Measurements from ENCODE around the gene THTPA.
A peak's percentile ranks its signal among the peaks of the same experiment; 100 is the strongest.

THTPA gene

DNA sequence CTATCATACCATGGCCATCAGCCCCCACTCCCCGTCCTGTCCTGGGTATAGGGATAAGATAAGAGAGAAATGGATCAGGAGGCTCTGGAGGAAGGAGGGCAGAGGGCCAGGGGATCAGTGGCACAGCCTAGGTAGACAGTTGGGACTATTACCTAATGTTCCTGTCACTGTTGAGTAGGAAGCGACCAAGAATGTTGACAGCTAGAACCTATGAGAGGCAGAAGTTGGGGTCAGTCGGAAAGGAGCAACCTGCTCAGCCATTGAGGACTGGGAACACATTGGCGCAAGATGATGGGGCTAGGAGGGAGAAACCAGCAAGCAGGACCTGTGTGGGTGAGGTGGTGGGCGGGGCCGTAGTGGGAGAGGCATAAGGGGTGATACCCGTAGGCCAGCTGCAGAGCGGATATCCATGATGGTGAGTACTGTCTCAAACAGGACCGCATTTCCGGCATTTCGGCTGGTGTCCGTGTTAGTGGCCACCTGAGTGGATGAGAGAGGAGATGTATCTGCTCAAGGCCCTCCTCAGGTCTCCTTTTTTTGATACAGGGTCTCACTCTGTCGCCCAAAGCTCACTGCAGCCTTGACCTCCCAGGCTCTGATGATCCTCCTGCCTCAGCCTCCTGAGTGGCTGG lies 8.2 kb downstream of the THTPA start:
- no peak for DNase-seq (ENCODE audit: low read depth)
- TF ChIP-seq POLR2A (IDR thresholded peaks at IDR 0.05; ENCODE audit: extremely low read depth, insufficient read length) (no peak), MYC (IDR thresholded peaks at IDR 0.05; ENCODE audit: low read depth, low read length) (no peak)
- TF ChIP-seq, protein P1, sequence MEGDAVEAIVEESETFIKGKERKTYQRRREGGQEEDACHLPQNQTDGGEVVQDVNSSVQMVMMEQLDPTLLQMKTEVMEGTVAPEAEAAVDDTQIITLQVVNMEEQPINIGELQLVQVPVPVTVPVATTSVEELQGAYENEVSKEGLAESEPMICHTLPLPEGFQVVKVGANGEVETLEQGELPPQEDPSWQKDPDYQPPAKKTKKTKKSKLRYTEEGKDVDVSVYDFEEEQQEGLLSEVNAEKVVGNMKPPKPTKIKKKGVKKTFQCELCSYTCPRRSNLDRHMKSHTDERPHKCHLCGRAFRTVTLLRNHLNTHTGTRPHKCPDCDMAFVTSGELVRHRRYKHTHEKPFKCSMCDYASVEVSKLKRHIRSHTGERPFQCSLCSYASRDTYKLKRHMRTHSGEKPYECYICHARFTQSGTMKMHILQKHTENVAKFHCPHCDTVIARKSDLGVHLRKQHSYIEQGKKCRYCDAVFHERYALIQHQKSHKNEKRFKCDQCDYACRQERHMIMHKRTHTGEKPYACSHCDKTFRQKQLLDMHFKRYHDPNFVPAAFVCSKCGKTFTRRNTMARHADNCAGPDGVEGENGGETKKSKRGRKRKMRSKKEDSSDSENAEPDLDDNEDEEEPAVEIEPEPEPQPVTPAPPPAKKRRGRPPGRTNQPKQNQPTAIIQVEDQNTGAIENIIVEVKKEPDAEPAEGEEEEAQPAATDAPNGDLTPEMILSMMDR (IDR thresholded peaks at IDR 0.05; ENCODE audit: low read depth, low read length): no peak
- TF ChIP-seq, protein P2, sequence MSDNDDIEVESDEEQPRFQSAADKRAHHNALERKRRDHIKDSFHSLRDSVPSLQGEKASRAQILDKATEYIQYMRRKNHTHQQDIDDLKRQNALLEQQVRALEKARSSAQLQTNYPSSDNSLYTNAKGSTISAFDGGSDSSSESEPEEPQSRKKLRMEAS (IDR thresholded peaks at IDR 0.05; ENCODE audit: low read depth, low read length): no peak
- H3K4me3 ChIP-seq (ENCODE audit: low read depth, low read length): no peak overlapping the region

DNA sequence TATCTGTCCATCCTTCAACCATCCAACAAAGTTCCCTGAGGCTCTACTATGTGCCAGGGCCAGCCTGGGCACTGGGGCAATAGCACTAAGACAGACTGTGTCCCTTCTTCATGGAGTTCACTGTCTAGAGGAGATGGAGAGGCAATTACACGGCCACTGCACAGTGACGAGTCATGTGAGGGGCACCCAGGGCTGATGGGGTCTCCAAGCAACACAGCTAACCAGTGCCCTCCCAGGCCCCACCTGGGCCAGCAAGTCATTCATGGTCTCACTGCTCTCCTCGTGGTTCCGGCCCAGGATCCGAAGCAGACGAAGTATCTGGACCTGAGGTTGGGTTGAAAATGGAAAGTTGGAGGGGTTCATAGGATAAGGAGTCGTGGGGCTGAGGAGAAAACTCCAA lies 8.8 kb downstream of the THTPA start:
- no peak overlapping the region for H3K4me3 ChIP-seq (ENCODE audit: low read depth, low read length)
- TF ChIP-seq, protein P1 (IDR thresholded peaks at IDR 0.05; ENCODE audit: low read depth, low read length): no peak
- TF ChIP-seq, protein P2 (IDR thresholded peaks at IDR 0.05; ENCODE audit: low read depth, low read length): no peak
- TF ChIP-seq MYC (IDR thresholded peaks at IDR 0.05; ENCODE audit: low read depth, low read length) (no peak), POLR2A (IDR thresholded peaks at IDR 0.05; ENCODE audit: extremely low read depth, insufficient read length) (no peak)
- DNase-seq (ENCODE audit: low read depth): no peak

DNA sequence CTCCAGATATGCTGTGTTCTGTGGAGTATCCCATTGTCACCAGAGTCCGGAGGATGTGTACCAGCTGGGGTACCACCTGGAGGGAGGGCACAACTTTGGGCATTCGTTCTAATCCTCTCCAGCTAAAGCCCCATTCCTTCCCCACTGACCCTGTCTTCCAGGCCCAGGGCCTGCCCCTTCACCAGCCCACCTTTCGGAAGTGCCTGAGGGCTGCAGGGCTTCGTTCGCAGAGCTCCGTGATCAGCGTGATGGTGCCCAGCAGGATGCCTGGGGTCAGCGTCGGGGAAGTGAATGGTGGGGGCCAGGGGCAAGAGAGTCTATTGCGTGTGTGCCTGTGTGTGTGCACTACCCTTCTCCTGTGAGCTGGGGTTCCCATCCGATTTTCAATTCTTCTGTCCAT lies 9.6 kb downstream of the THTPA start:
- no peak overlapping the region for H3K4me3 ChIP-seq (ENCODE audit: low read depth, low read length)
- no peak for DNase-seq (ENCODE audit: low read depth)
- TF ChIP-seq, protein P2 (IDR thresholded peaks at IDR 0.05; ENCODE audit: low read depth, low read length): no peak
- TF ChIP-seq, protein P1 (IDR thresholded peaks at IDR 0.05; ENCODE audit: low read depth, low read length): no peak
- TF ChIP-seq MYC (IDR thresholded peaks at IDR 0.05; ENCODE audit: low read depth, low read length): no peak
- no peak for TF ChIP-seq POLR2A (IDR thresholded peaks at IDR 0.05; ENCODE audit: extremely low read depth, insufficient read length)

DNA sequence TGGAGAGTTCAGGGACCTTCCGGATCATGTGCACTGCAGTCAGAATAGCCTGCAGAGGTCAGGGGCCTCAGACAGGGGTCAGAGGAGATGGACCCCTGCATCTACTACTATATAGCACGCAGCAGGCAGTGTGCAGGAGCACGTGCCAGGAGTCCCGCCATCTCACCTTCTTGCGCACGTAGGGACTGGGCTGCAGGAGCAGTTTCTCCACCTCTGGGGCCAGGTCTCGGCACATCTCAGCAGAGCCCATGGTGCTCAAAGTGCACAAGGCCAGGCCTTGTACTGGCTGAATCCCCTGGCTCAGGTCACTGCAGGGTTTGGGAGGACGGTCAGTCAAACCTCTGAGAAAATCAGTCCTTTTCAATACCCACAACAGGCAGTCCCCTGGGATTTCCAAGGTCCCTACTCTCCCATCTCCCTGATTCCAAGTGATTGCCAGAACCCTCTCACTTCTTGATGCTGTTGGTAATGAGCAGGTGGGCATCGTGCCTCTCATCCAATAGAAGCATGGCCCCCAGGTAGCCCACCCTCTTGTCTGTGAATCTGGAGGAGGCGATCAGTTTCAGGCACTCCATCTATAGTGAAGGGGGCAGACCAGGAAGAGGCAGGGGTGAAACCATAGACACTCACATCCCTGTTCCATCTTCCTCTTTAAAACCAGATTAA lies 10.2 kb downstream of the THTPA start:
- TF ChIP-seq, protein P2 (IDR thresholded peaks at IDR 0.05; ENCODE audit: low read depth, low read length): no peak
- TF ChIP-seq POLR2A (IDR thresholded peaks at IDR 0.05; ENCODE audit: extremely low read depth, insufficient read length) (no peak), MYC (IDR thresholded peaks at IDR 0.05; ENCODE audit: low read depth, low read length) (no peak)
- TF ChIP-seq, protein P1 (IDR thresholded peaks at IDR 0.05; ENCODE audit: low read depth, low read length): no peak
- DNase-seq (ENCODE audit: low read depth): no peak
- H3K4me3 ChIP-seq (ENCODE audit: low read depth, low read length): peak overlapping the region; percentile 78

DNA sequence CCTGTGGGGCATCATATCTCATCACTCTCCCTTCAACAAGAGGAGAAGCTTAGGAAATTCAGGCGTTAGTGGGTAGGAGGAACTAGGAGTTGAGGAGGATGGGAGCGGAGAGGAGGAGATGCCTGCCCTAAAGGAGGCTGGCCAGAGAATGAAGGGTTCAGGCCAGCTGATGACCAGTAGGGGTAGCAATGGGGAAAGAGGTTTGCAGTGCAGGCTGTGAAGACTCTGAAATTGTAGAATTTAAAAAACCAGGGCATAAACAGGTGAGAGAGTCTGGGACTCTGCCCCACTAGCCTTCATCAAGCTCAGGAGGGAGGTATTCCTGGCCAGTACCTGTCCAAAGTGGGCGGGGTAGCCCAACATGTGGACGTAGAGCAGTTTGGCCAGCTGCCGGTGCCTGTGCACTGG lies 10.7 kb downstream of the THTPA start:
- DNase-seq (ENCODE audit: low read depth): no peak
- H3K4me3 ChIP-seq (ENCODE audit: low read depth, low read length): peak overlapping the region; percentile 78
- no peak for TF ChIP-seq POLR2A (IDR thresholded peaks at IDR 0.05; ENCODE audit: extremely low read depth, insufficient read length)
- TF ChIP-seq, protein P2 (IDR thresholded peaks at IDR 0.05; ENCODE audit: low read depth, low read length): 0 out of 2 replicates have a peak, but pooled peaks have one; percentile 10

All from NB4 (cell line).